ENCODE data around the gene VLDLR. TPM values are rescaled to one million over a fixed set of nuclear protein-coding genes. Genes with fewer than 3 reads are reported as not detected.
A peak's percentile ranks its signal among the peaks of the same experiment; 100 is the strongest.
"Not testable (repeated sequence)": the region's sequence is repeated elsewhere in the genome, so short reads cannot be mapped to it uniquely, and the experiment has no call there.

VLDLR gene
- total RNA-seq, 1 donor from 2014 or later: 23.1 TPM

- DNase-seq (no peak), ATAC-seq (no peak)
- intact Hi-C loops (cut with DNase I): no loop called here
- Histone ChIP-seq H3K9me3 (no peaks in the 10 kb centered on the region), H3K27me3 (no peaks in the 10 kb centered on the region), H3K36me3 (no peaks in the 10 kb centered on the region), H3K4me3 (no peak overlapping the region), H3K4me1 (no peaks in the 10 kb centered on the region), H3K27ac (no peak overlapping the region)
- TF ChIP-seq, protein P1, sequence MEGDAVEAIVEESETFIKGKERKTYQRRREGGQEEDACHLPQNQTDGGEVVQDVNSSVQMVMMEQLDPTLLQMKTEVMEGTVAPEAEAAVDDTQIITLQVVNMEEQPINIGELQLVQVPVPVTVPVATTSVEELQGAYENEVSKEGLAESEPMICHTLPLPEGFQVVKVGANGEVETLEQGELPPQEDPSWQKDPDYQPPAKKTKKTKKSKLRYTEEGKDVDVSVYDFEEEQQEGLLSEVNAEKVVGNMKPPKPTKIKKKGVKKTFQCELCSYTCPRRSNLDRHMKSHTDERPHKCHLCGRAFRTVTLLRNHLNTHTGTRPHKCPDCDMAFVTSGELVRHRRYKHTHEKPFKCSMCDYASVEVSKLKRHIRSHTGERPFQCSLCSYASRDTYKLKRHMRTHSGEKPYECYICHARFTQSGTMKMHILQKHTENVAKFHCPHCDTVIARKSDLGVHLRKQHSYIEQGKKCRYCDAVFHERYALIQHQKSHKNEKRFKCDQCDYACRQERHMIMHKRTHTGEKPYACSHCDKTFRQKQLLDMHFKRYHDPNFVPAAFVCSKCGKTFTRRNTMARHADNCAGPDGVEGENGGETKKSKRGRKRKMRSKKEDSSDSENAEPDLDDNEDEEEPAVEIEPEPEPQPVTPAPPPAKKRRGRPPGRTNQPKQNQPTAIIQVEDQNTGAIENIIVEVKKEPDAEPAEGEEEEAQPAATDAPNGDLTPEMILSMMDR (IDR thresholded peaks at IDR 0.05): no peak
These were observed 79.4 kb downstream of the VLDLR start for GRCh38 chr9:2700909-2701550.

DNA sequence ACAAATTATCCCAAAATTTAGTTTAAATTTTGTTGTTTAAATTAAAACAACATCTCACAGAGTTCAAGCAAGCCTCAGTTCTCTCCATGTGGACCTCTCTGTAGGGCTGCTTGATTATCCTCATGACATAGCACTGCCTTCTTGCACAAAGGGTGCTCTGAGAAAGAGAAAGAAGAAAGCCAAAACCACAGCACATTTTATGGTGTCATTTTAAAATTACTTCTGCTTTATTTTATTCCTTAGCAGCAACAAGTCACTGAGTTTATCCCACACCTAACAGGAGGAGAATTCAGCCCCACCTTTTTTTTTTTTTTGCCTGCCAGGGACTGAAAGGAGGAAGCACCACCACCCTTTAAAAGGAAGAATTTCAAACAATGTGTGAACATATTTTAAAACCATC lies 82.9 kb downstream of the VLDLR start:
- Histone ChIP-seq H3K9me3 (no peaks in the 10 kb centered on the region), H3K27me3 (no peaks in the 10 kb centered on the region), H3K4me1 (no peaks in the 10 kb centered on the region), H3K36me3 (no peaks in the 10 kb centered on the region), H3K27ac (no peak overlapping the region), H3K4me3 (no peak overlapping the region)
- DNase-seq: no peak
- TF ChIP-seq, protein P1 (IDR thresholded peaks at IDR 0.05): no peak
- ATAC-seq: peak; percentile 16
- intact Hi-C loops (cut with DNase I): no loop called here

DNA sequence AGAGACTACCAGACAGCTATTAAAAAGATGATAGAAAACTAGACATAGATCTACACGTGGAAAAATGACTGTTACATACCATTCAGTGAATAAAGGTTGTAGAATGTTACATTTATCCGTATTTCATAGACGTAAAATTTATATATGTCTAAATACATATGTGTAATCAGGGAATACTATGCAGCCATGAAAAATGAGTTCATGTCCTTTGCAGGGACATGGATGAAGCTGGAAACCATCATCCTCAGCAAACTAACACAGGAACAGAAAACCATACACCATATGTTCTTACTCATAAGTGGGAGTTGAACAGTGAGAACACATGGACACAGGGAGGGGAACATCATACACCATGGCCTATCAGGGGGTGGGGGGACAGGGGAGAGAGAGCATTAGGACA lies 85.7 kb downstream of the VLDLR start:
- ATAC-seq; intact Hi-C loops (cut with DNase I); H3K9me3 ChIP-seq; H3K4me3 ChIP-seq; H3K27me3 ChIP-seq; DNase-seq; H3K4me1 ChIP-seq; H3K36me3 ChIP-seq; H3K27ac ChIP-seq: not testable (repeated sequence)

Other genes with a start within 250 kb of the VLDLR start
- not detected for gene KCNV2, start 95.7 kb downstream of the VLDLR start, total RNA-seq
- 40.4 TPM for gene PUM3, start 222.3 kb downstream of the VLDLR start, total RNA-seq

Measured in upper lobe of right lung (tissue), 1 donor.